H1 (cell line): Measurements from ENCODE around the gene BCAS3. TPM values are rescaled to one million over a fixed set of nuclear protein-coding genes. Genes with fewer than 3 reads are reported as not detected.
A peak's percentile ranks its signal among the peaks of the same experiment; 100 is the strongest.

Experiments used
- CTCF ChIA-PET: fragments of 300-600 bp; sonication (Branson Sonifier 250); formaldehyde crosslinking; loops from one replicate; lab custom pipeline; 2021; ENCODE audit not compliant: partially characterized antibody; lab: Charles Lee
- POLR2A ChIA-PET: fragments of 300-600 bp; sonication (Branson Sonifier 250); formaldehyde crosslinking; loops from one replicate; lab custom pipeline; 2021; ENCODE audit warnings: inconsistent platforms; ENCODE audit not compliant: partially characterized antibody; lab: Charles Lee
- DNase-seq, 2 experiments: peaks; one replicate each; pipeline versions ENCODE4 v3.0.0 to v3.0.0-alpha.2; 2010 to 2022; ENCODE audit warnings: low spot score in 2 of 2, low read depth in 1 of 2, mixed read lengths in 1 of 2
- FAIRE-seq: peaks from 2 replicates; lab custom pipeline; 2011; peaks lifted over from hg19 to GRCh38; lab: Jason Lieb, UNC
- H2AFZ ChIP-seq: 2 replicates; pipeline ENCODE4 v1.8.1; 2012; ENCODE audit warnings: low read length, inconsistent platforms
- H2AK5ac ChIP-seq: 2 replicates; pipeline ENCODE4 v1.6.1; 2013; ENCODE audit warnings: low read depth, low read length
- H2BK120ac ChIP-seq: replicated peaks from 2 replicates; pipeline ENCODE3; 2013; ENCODE audit warnings: low read depth, low read length, inconsistent platforms
- H2BK12ac ChIP-seq: 2 replicates; pipeline ENCODE4 v1.6.1; 2013; ENCODE audit warnings: low read depth, low read length
- H2BK15ac ChIP-seq: 2 replicates; pipeline ENCODE4 v1.6.1; 2013; ENCODE audit warnings: low read length
- H2BK20ac ChIP-seq: 2 replicates; pipeline ENCODE4 v1.6.1; 2013; ENCODE audit warnings: low read length
- H2BK5ac ChIP-seq: 2 replicates; pipeline ENCODE4 v1.6.1; 2013; ENCODE audit warnings: low read depth, low read length
- H3K14ac ChIP-seq: 2 replicates; pipeline ENCODE4 v1.6.1; 2013; ENCODE audit warnings: inconsistent platforms; ENCODE audit not compliant: insufficient read length
- H3K18ac ChIP-seq: 2 replicates; pipeline ENCODE4 v1.6.1; 2013; ENCODE audit warnings: low read length; ENCODE audit errors: extremely low read depth
- H3K23ac ChIP-seq: 2 replicates; pipeline ENCODE4 v1.6.1; 2013; ENCODE audit warnings: inconsistent platforms; ENCODE audit not compliant: insufficient read length
- H3K23me2 ChIP-seq: 2 replicates; pipeline ENCODE4 v1.6.1; 2013; ENCODE audit warnings: low read depth, low read length
- H3K27ac ChIP-seq: 2 replicates; pipeline ENCODE4 v1.6.1; 2011; ENCODE audit warnings: low read depth, low read length, inconsistent platforms
- H3K27me3 ChIP-seq, 4 experiments: replicated peaks in 1 of 4; 1 replicate in 1 of 4; 2 replicates in 3 of 4; pipeline versions ENCODE4 v1.6.1 to v1.8.1; 2011 to 2013; ENCODE audit warnings: low read length in 3 of 4, mild to moderate bottlenecking in 3 of 4, inconsistent platforms in 2 of 4, mixed read lengths in 2 of 4, moderate library complexity in 1 of 4; ENCODE audit not compliant: control insufficient read depth in 3 of 4, insufficient read depth in 3 of 4; ENCODE audit errors: extremely low read depth in 1 of 4
- H3K36me3 ChIP-seq, 4 experiments: 2 replicates each; pipeline versions ENCODE4 v1.6.1 to v1.8.1; 2011 to 2013; ENCODE audit warnings: mild to moderate bottlenecking in 4 of 4, low read length in 3 of 4, moderate library complexity in 2 of 4, control low read depth in 1 of 4, inconsistent platforms in 1 of 4; ENCODE audit not compliant: insufficient read depth in 4 of 4, control insufficient read depth in 2 of 4
- H3K4ac ChIP-seq: replicated peaks from 2 replicates; pipeline ENCODE3; 2013; ENCODE audit warnings: low read length, low read depth, mixed read lengths, inconsistent platforms; ENCODE audit not compliant: insufficient read length
- H3K4me1 ChIP-seq, 4 experiments: replicated peaks in 1 of 4; 1 replicate in 1 of 4; 2 replicates in 3 of 4; pipeline versions ENCODE4 v1.6.1 to v1.8.1; 2011 to 2013; ENCODE audit warnings: low read length in 3 of 4, inconsistent platforms in 2 of 4, mixed read lengths in 1 of 4; ENCODE audit not compliant: insufficient read depth in 4 of 4, control insufficient read depth in 3 of 4
- H3K4me2 ChIP-seq, 2 experiments: 2 replicates each; pipeline versions ENCODE4 v1.6.1 to v1.8.1; 2011 to 2013; ENCODE audit warnings: low read depth in 2 of 2, low read length in 2 of 2, control low read depth in 1 of 2, inconsistent platforms in 1 of 2, mild to moderate bottlenecking in 1 of 2; ENCODE audit not compliant: insufficient read depth in 1 of 2
- H3K4me3 ChIP-seq, 4 experiments: fragments of 200-600, 300-600 bp in 1 of 4; sonication (generic), shearing (Covaris generic), sonication (Bioruptor Twin) in 1 of 4; 2 replicates each; pipeline versions ENCODE4 v1.5.1 to v1.8.1; 2011 to 2016; ENCODE audit warnings: low read length in 4 of 4, low read depth in 3 of 4, control low read depth in 2 of 4, inconsistent platforms in 2 of 4, mild to moderate bottlenecking in 2 of 4, mixed read lengths in 1 of 4, moderate library complexity in 1 of 4; ENCODE audit not compliant: insufficient read depth in 2 of 4; ENCODE audit errors: extremely low read depth in 1 of 4
- H3K56ac ChIP-seq: replicated peaks from 2 replicates; pipeline ENCODE3; 2013; ENCODE audit warnings: low read depth, mild to moderate bottlenecking, mixed read lengths, low read length, inconsistent platforms; ENCODE audit not compliant: insufficient read length
- H3K79me1 ChIP-seq: 2 replicates; pipeline ENCODE4 v1.6.1; 2013; ENCODE audit warnings: low read depth, low read length, control low read depth
- H3K79me2 ChIP-seq, 2 experiments: 2 replicates each; pipeline versions ENCODE4 v1.6.1 to v1.8.1; 2012 to 2013; ENCODE audit warnings: low read length in 2 of 2, mild to moderate bottlenecking in 2 of 2, inconsistent platforms in 1 of 2; ENCODE audit not compliant: insufficient read depth in 2 of 2, control insufficient read depth in 1 of 2
- H3K9ac ChIP-seq, 4 experiments: replicated peaks in 1 of 4; 1 replicate in 1 of 4; 2 replicates in 3 of 4; pipeline versions ENCODE4 v1.6.1 to v1.8.1; 2011 to 2013; ENCODE audit warnings: low read depth in 3 of 4, low read length in 3 of 4, control low read depth in 2 of 4, mild to moderate bottlenecking in 2 of 4, moderate library complexity in 2 of 4, inconsistent platforms in 1 of 4; ENCODE audit errors: extremely low read depth in 1 of 4
- H3K9me3 ChIP-seq, 2 experiments: 2 replicates each; pipeline versions ENCODE4 v1.6.1 to v1.8.1; 2012 to 2013; ENCODE audit warnings: mild to moderate bottlenecking in 2 of 2, moderate library complexity in 2 of 2, control low read depth in 1 of 2, inconsistent platforms in 1 of 2, low read depth in 1 of 2, low read length in 1 of 2, mixed read lengths in 1 of 2; ENCODE audit not compliant: insufficient read depth in 2 of 2
- H4K20me1 ChIP-seq, 2 experiments: replicated peaks in 1 of 2; 2 replicates each; pipeline versions ENCODE3 to v1.8.1; 2011 to 2013; ENCODE audit warnings: inconsistent platforms in 2 of 2, low read length in 2 of 2, mild to moderate bottlenecking in 1 of 2; ENCODE audit not compliant: insufficient read depth in 2 of 2, control insufficient read depth in 1 of 2
- H4K5ac ChIP-seq: 2 replicates; pipeline ENCODE4 v1.6.1; 2013; ENCODE audit warnings: low read length, low read depth, mixed read lengths, inconsistent platforms; ENCODE audit not compliant: insufficient read length
- H4K8ac ChIP-seq: 2 replicates; pipeline ENCODE4 v1.8.0; 2013; ENCODE audit warnings: mild to moderate bottlenecking, moderate library complexity, low read length, inconsistent platforms; ENCODE audit not compliant: insufficient read depth; ENCODE audit errors: extremely low read depth
- H4K91ac ChIP-seq: replicated peaks from 2 replicates; pipeline ENCODE3; 2013; ENCODE audit warnings: low read length, mixed read lengths, inconsistent platforms; ENCODE audit not compliant: insufficient read length
- BACH1 ChIP-seq: IDR thresholded peaks from 2 replicates; pipeline ENCODE4 v1.6.1; 2012; ENCODE audit warnings: low read length, improper control_type of control experiment
- MAFK ChIP-seq: IDR thresholded peaks from 2 replicates; pipeline ENCODE4 v1.6.1; 2012; ENCODE audit warnings: low read depth, mild to moderate bottlenecking, improper control_type of control experiment, low read length
- POLR2A ChIP-seq, 2 experiments: IDR thresholded peaks; 1 replicate in 1 of 2; 2 replicates in 1 of 2; pipeline ENCODE4 v1.6.1; 2011; ENCODE audit warnings: low read depth in 2 of 2, low read length in 2 of 2, mild to moderate bottlenecking in 2 of 2; ENCODE audit errors: control extremely low read depth in 1 of 2
- SIX5 ChIP-seq: IDR thresholded peaks from 2 replicates; pipeline ENCODE4 v1.6.1; 2011; ENCODE audit warnings: mild to moderate bottlenecking, low read depth, low read length
- TCF12 ChIP-seq: IDR thresholded peaks from 2 replicates; pipeline ENCODE4 v1.6.1; 2011; ENCODE audit warnings: low read depth, mild to moderate bottlenecking, low read length
- WGBS, 2 experiments: shearing (Covaris generic) in 1 of 2; methylation state at CpG; one replicate each; pipeline versions ENCODE4 v1.1.6 to v1.1.7; 2013 to 2015; ENCODE audit warnings: low lambda C conversion rate in 2 of 2, mixed read lengths in 2 of 2, inconsistent platforms in 1 of 2, low coverage in 1 of 2, missing lambda C conversion rate in 1 of 2; ENCODE audit not compliant: insufficient replicate concordance in 2 of 2, insufficient coverage in 1 of 2, insufficient read length in 1 of 2; ENCODE audit errors: extremely low coverage in 1 of 2, missing lambda C conversion rate in 1 of 2; 5-methylcytosine and 5-hydroxymethylcytosine counted together
- polyA plus RNA-seq, 7 experiments: library from polyadenylated mRNA; depleted of rRNA in 3 of 7; stranded (reverse) in 5 of 7; unstranded in 2 of 7; fragments of >200 nt in 5 of 7; fragments of 200-250 nt in 2 of 7; gene quantifications; 1 replicate in 5 of 7; 2 replicates in 1 of 7; 4 replicates in 1 of 7; pipeline versions ENCODE4 v1.2.1 to v1.2.3, GENCODE V29; 2011 to 2013; ENCODE audit warnings: missing spikeins in 2 of 7, mixed read lengths in 2 of 7
- total RNA-seq: library from RNA; stranded (reverse); fragmentation: NEBNext Ultra II Directional; extraction: Animal tissue kit (Norgen Biotek cat#: 25700); gene quantifications from 2 replicates; pipeline ENCODE4 v1.2.1, GENCODE V29; 2021
- TF ChIP-seq, protein P1 (sequence below): IDR thresholded peaks from 2 replicates; pipeline ENCODE4 v1.6.1; 2012; ENCODE audit warnings: inconsistent platforms
- TF ChIP-seq, protein P2 (sequence below): IDR thresholded peaks from 2 replicates; pipeline ENCODE4 v1.6.1; 2011; ENCODE audit warnings: low read depth, mild to moderate bottlenecking, low read length; ENCODE audit not compliant: insufficient read depth

Gene BCAS3
- total and polyA plus RNA-seq, 2 of the 8 experiments (the other 6 are each of a cell fraction or from before 2014, with no cell fraction given) = 9.9 to 13.3 TPM

DNA sequence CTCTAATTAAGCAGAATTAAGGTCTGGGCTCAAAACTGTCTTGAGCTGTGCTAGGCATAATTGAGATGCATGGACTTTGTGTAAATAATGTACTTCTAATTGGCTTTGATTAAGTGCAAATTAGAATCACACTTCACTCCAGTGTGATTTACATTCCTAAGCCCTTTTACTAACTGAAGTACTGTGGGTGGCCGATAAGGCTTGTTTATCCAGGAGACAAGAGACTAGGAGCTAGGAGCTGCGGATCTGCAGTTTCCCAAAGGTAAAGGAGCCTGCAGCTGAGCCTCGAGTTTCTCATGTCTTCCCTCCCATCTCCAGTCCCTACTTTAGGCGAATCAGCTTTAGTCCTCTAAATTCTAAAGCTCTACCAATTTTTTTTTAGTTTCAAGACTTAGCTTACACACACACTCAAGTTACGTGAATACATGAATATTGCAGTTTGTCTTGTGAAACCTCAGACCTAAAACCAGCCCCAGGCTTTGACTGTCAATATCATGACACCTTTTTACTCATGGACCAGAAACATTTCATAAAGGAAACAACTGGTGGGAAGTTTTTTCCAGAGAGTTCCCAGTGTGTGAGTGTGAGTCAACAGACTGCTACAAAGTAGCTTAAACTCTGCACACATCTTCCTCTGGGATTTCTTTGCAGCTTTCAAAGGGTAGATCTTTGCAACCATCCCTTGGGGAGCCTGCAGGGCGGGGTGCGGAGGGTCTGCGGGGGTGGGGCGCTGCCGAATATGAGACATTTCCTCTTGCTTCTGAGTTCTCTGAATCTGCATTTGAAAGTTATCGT lies 608.1 kb downstream of the BCAS3 start:
- Histone ChIP-seq H2BK15ac (0 out of 2 replicates have a peak overlapping the region, but pooled peaks have one; percentile 47), H2BK120ac (no peak overlapping the region), H3K79me1 (no peaks in the 10 kb centered on the region), H4K8ac (no peak overlapping the region), H3K18ac (peak overlapping the region; percentile 5; the same call in 1 of the 2 replicates), H3K4me1 (peaks cover 9 to 15% (median 11%) of the 10 kb centered on the region in 4 experiments; a peak in 4 of 7 replicates), H3K27ac (no peak overlapping the region), H3K23me2 (no peaks in the 10 kb centered on the region; the same call in 1 of the 2 replicates), H3K56ac (no peak overlapping the region), H3K36me3 (no peaks in the 10 kb centered on the region), H3K79me2 (no peaks in the 10 kb centered on the region), H2BK20ac (no peak overlapping the region), H3K4ac (no peak overlapping the region), H3K14ac (no peak overlapping the region), H3K27me3 (no peaks in the 10 kb centered on the region), H2BK5ac (no peak overlapping the region), H2BK12ac (no peak overlapping the region), H4K91ac (no peak overlapping the region), H4K5ac (no peak overlapping the region), H2AFZ (no peak overlapping the region), H3K9ac (no peak overlapping the region), H3K9me3 (no peaks in the 10 kb centered on the region), H3K4me3 (no peak overlapping the region), H3K4me2 (peak overlapping the region; percentile 1 to 32; a peak in 3 of 4 replicates), H2AK5ac (no peak overlapping the region)
- DNase-seq = no peak
- POLR2A ChIA-PET = interaction anchor here (0.9 kb wide), 1 partner anchor 52 kb away, joined by 3 read pairs; no protein-coding TSS in a partner anchor
- 53% methylated on average over 8 of the region's 11 CpGs; no CpG with 5 or more reads in 1 of the 2 experiments for WGBS, 2 experiments
- CTCF ChIA-PET = interaction anchor here (0.6 to 1.3 kb wide), 5 partner anchors 12 to 265 kb away, joined by 3 to 4 read pairs (median 3); no protein-coding TSS in a partner anchor
- no peak for TF ChIP-seq SIX5
- no peak for TF ChIP-seq POLR2A (IDR thresholded peaks at IDR 0.05; ENCODE audit: control extremely low read depth in 1 of 2, low read depth in 2 of 2, low read length in 2 of 2)
- no peak for TF ChIP-seq BACH1
- TF ChIP-seq TCF12 = no peak
- no peak for TF ChIP-seq MAFK
- TF ChIP-seq, protein P1, sequence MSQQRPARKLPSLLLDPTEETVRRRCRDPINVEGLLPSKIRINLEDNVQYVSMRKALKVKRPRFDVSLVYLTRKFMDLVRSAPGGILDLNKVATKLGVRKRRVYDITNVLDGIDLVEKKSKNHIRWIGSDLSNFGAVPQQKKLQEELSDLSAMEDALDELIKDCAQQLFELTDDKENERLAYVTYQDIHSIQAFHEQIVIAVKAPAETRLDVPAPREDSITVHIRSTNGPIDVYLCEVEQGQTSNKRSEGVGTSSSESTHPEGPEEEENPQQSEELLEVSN = peak; percentile 50
- TF ChIP-seq, protein P2, sequence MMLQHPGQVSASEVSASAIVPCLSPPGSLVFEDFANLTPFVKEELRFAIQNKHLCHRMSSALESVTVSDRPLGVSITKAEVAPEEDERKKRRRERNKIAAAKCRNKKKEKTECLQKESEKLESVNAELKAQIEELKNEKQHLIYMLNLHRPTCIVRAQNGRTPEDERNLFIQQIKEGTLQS = no peak
- TF ChIP-seq, all 59 proteins: peak for 1
- Histone ChIP-seq H3K23ac (no peak overlapping the region), H4K20me1 (no peaks in the 10 kb centered on the region)
- no peak for FAIRE-seq
